DMS114 treated with DMSO at 0.1 percent for 48 hours (cell line): ENCODE measurements around the gene CEP131.

ENCODE experiments used
- DNase-seq: peaks from one replicate; lab custom pipeline; 2025; ENCODE audit not compliant: unreplicated experiment; lab: John Stamatoyannopoulos, UW

Gene CEP131

DNA sequence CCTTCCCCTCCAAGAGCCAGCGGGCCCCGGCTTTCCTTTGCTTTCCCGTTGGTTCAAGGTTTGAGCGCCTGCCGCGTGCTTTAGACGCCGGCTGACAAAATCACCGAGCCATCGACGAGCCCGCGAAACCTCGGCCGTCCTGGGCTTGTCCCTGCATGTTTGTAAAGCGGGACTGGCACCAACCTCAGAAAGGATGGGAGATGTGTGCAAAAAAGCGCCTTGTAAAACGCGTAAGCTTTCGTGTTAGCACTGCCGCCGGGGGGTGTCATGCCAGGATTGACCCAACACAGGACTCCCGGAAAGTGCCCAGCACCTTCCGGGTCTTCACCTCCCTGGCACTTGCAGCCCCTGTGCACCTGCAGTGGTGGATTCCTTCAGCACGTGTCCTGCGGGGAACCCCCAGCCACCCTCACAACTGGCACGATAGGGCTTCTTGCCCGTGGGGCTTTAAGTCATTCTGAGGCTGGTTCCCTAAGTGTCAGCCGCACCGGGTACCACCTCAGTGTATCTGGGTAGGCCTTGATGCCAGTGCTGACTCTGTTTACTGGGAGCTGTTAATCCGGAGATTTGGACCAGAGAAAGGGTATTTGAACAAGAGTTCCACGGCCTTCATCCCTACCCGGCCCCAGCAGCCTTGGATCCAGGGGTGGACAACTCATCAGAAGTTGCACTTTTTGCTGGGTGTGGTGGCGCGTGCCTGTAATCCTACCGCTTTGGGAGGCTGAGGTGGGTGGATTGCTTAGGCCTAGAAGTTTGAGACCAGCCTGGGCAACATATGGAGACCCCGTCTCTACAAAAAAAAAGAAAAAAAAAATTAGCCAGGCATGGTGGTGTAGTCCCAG is 17.2 kb upstream of the CEP131 start:
- no peak for DNase-seq

DNA sequence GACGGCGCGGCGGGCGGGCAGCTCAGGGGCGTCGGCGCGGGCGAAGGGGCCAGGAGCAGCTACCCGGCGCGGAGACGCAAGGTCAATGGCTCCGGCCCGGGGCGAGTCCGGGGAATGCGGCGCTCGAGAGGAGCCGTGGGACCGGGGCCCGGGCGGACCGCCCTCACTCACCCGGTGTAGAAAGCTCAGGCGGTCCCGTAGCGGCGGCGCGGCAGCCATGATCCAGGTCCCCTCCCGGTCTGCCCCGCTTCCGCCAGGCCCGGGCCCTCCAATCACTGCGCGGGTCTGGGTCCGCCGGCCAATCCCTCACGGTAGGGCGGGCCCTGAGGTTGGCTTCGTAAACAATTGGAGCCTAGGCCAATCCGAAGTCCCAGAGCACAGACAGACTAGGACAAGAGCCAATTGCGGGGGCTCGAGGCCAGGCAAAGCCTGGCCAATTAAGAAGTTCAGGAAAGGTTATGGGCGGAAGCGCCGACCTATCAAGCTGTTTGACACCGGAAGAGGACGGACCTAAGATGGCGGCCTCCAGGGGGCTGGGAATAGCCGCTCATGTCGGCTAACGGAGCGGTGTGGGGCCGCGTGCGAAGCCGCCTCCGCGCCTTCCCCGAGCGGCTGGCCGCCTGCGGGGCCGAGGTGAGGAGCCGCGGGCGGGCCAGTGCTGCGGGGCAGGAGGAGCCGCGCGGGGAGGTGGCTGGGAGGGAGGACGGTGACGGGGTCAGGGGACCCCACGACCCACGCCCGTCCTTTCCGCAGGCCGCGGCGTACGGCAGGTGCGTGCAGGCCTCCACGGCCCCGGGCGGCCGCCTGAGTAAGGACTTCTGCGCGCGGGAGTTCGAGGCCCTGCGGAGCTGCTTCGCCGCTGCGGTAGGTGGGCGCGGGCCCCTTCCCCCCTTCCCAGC is 16.3 kb upstream of the CEP131 start, which contains the start of the genes NDUFAF8 and TEPSIN:
Gene NDUFAF8 (plus strand): TSS at position 504 of the 899 bp plus-strand sequence. CDS start 46 bp downstream, at position 550.
Gene TEPSIN (minus strand): TSS at position 241 of the 899 bp plus-strand sequence. CDS start 22 bp downstream, at position 219.
- peak; percentile 98 for DNase-seq

DNA sequence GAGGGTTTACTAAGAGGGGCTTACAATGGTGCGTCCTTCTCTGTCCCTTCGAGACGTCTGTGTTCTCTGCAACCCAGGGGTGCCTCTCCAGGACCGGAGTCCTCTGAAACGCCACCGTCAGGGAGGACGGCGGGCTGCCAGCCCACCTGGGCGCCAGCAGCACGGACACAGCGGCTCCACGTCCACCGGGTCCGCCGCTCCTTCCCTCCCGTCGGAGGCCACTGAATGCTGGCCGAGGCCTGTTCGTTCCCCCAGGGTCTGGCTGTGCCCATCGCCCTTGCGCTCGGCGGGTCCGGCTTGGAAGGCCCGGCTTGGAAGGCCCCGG is 15.7 kb upstream of the CEP131 start:
- no peak for DNase-seq

DNA sequence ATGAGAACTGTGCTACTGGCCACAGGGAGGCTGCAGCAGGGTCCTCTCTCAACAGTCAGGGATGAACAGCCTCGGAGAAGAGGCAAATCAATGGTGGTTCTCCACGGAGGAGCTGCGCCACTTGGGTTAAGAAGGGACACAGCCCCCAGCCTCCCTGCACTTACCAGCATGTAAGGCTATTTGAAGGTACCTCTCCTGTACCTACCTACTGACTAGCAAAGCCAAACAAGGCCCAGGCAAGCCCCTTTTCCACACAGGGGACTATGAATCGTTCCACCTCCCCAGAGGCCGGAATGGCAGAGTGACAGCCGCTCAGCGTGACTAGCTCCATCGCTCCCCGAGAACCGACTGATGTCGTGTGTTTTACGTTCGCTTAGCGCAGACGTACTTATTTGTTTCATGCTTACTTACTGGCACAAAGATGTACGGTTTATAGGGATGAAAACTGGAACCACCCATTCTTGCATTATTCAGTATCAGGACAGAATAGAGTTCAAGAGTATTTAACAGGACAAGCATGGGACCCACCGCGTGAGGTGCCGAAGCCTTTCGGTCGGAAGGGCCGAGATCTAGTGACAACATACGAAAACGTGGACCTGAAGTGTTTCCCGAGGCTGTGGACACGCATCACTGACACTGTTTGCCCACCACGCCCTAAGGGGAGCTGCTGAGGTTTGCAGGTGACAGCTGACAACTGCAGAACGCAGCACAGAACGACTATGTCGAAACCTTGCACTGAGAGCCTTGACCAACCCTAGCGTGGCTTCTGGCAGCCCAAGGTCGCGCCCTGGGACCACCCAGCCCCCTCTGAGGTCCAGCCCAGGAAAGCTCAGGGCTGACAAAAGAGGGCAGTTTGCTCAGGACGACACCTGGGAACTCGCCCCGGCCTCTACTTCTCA is 15.1 kb upstream of the CEP131 start:
- no peak for DNase-seq

DNA sequence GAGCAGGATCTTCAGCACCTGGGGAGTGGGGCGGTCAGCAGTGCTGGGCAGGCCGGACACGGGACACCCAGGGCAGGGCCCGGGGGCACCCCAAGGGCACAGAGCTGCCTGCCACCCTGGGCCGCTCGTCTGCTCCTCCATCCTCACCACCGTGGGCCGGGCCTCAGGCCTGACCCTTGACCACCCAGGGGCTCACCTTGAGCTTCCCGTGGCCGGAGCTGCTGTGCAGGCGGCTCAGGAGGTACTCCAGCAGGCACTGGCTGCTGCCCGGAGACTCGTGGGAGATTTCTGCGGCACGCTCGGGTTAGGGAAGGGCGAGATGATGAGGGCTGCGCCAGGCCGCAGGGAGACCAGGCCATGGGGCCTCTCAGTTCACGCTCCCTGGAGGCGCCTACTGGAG is 14.0 kb upstream of the CEP131 start:
- DNase-seq: no peak

DNA sequence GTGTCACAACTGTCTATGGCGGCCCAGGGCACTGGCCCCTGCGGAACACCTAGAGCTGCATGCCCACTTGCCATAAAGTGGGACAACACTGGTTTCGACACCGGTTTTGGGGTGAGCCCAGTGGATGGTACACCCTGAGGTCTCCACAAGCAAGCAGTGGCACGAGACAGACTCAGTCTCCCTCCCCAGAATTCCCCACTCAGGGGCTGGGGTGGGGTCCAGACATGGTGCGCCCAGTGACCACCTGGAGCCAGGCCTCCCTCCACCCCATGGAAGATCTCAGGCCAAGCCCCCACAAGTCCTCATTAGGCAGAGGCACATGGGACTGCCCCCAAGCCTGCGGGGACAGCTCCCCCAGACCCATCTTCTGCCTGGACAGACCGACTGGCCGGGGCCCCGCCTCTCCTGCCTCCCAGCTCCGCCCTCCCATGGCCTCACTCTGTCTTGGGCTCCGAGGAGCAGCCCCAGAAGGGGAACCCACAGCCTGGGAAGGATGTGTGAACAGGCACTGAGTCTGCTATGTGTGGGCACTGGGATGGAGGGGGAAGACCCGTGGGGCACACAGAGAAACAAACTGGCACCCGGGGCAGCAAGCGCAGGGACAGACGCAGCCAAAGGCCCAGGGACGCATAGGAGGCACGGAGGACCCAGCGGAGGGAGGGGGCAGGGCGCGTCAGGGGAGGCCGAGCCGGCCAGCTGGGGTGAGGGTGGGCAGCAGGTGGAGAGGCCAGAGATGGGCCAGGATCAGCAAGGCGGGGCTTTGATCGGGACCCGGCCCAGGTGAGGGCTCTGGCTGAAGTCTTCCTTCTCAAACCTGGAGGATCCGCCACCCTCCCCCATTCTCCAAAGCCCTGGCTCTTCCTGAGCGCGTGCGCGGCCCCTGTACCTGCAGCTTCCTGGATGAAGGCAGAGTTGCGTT is 13.3 kb upstream of the CEP131 start:
- DNase-seq: no peak

DNA sequence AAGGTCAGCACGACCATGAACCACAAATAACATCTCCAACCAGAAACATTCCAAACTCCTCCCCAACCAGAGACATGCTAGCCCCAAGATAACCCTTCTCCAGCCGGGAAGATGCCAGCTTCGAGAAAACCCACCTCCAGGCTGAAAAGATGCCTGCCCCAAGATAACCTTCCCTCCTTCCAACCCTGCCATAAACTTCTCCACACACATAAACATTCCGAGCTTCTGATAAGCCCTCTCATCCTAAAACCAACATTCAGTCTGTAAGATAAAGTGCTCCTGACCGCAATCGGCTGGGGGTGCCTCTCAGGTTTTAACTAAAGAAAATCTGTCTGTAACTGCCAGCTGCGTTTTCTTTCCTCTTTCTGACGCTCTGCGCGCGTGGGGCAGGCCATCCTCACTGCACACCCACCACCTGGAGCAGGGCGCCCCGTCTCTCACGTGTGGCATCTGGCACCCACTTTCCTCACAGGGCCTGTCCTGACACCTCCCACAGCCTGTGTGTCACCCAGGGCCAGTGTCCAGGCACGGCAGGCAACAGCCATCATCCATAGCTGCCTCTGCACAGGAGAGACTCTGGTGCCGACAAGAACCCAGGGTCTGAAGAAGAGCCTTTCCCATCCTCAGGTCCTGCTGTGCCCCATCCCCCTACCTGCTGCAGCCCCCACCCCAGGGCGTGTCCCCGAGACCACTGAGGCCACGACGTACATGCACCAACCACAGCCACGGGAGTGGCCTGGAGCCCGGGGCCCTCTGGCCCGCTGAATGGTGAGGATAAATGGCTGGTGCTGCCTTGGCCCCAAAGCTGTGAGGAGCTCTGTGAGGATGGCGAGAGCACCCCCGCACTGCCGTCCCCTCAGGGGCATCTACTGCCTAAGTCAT is 12.4 kb upstream of the CEP131 start:
- DNase-seq: no peak

DNA sequence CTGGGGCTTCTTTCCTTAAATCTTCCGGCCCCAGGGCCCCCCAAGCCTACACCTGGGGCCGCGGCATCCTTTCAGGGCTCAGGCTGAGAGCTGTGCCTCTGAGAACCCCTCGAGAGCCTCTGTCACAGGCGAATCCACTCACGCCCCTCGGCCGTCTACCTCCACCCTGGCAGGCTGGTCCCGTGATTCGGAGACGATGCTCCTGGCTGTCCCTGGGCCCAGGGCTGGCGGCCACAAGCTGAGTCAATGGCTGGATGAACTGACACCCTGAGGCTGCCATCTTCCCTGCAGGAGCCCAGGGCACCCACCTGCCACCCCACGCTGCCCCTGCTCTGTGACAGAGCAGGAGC is 11.7 kb upstream of the CEP131 start:
- DNase-seq: no peak

DNA sequence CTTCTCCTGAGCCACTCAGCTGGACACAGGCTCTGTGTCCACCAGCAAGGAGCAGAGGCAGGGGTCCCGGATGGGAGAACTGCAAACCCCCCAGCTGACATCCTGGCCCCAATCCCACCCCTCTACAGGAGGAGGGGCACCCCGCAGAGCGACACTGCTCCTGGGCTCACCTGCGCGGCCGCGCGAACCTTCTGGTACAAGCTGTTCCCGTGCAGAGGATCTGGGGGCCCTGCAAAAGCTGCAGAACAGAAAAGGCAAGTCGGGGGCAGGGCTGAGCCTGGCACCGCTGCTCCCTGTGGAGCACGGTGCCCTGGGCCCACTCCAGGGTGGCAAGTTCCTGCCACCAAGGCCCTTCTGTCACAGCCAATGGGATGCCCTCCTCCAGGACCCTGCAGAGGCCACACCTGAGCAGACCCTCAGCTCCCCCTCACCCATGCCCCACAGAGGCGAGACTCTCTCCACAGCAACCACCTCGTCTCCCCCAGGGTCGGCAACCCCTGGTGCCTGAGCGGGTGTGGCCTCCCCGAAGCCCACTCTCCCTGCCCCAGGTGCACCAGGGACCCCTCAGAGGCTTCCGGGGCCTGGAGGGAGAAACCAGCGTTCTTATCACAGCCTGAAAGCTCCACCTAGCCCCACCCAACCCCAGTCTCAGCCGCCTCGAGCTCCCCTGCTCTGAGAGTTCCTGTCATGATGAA is 11.2 kb upstream of the CEP131 start:
- DNase-seq: no peak

DNA sequence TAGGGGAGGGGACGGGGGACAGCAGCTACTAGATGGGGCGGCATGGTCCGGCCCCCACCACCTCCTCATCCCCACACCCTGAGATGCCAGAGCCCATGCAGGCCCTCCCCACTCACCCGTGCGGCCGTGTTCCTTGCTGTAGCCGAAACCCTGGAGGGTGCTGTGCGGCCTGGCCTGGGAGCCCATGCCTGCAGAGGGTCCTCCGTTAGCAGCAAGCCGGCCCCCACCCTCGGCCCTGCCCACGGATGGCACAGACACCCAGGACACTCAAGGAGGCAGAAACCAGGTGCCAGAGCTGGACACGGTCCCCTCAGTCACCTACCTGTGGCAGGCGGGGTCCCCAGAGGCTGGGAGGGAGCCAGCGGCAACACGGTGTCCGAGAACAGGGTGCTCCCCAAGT is 10.6 kb upstream of the CEP131 start:
- no peak for DNase-seq

DNA sequence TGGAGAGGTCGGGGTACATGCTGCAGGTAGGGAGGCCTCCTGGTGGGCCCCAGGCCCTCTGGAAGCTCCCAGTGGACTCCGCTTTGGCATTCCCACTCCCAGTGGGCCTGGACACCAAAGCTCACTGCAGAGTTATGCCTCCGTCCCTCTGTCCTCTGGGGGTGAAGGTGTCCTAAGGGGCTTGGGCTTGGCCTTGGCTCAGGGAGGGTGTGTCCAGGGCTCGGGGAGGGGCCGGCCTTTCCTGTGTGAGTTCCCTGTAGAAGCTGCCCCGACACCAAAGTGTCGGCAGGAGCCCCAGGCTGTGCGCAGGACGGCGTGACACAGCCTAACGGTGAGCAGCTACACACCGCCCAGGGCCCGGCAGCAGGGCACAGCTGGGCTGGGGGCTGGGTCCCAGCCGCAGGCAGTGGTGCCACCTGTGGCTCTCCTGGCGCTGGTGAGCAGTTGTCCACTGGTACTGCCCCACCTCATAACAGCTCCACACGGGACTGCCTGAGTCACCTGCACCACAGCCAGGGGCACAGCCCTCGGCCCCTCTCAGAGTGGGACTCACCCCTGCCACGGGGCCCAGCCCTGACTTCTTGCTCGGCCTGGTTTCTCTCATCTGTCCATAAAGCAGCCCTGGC is 10.0 kb upstream of the CEP131 start:
- no peak for DNase-seq

DNA sequence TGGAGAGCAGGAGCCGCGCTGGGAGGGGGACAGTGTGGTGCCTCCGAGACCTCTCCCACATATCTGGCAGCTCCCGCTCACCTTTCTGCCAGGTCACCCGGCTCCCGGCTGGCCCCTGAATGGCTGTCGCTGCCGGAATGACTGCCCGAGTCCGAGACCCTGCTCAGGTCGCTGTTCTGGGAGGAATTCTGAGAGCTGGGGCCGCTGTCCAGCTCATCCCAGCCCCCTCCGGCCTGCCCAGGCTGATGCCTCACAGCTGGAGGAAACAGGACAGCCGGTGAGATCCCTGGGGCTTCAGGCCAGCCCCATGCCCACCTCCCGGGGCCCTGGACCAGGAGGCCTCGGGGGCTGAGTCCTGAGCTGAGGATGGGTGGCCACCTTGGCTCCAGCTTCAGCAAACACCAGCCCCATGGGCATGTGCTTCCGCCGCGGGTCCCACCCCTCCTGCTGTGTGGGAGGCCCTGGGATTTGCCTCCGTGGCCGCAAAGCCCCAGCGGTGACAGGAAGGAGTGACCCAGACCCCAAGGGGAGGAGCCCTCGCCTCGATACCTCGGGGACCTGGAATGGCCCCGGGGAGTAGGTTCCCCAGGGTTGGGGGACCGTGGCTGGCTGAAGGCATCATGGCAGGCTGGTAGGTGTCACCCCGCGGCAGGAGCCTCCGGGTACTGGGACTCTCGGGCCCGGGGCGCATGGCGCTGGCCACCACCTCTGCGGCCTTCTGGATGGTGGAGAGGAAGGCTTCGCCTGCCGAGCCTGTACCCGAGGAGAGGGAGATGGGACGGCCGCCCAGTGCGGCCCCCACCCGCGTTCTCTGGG is 9.2 kb upstream of the CEP131 start:
- no peak for DNase-seq

DNA sequence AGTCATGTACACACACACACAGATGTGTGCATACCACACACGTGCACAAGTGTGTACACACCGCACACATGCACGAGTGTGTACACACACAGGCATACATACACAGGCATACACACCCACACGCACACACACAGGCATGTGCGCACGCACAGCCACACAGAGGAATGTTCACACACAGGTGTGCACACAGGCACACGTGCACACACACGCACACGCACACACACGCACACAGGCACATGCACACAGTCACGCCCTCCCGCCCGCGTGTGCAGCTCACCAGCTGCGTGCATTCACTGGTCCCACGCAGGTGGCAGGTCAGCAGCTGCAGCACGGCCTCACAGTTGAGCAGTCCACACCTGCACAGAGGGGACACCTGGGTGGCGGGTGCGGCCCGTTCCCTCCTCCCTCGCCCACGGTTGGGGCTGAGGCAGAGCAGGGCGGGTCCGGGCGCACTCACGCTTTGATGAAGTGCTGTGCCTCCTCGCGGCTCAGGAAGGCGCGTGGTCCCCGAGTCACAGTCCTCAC is 8.4 kb upstream of the CEP131 start:
- no peak for DNase-seq

DNA sequence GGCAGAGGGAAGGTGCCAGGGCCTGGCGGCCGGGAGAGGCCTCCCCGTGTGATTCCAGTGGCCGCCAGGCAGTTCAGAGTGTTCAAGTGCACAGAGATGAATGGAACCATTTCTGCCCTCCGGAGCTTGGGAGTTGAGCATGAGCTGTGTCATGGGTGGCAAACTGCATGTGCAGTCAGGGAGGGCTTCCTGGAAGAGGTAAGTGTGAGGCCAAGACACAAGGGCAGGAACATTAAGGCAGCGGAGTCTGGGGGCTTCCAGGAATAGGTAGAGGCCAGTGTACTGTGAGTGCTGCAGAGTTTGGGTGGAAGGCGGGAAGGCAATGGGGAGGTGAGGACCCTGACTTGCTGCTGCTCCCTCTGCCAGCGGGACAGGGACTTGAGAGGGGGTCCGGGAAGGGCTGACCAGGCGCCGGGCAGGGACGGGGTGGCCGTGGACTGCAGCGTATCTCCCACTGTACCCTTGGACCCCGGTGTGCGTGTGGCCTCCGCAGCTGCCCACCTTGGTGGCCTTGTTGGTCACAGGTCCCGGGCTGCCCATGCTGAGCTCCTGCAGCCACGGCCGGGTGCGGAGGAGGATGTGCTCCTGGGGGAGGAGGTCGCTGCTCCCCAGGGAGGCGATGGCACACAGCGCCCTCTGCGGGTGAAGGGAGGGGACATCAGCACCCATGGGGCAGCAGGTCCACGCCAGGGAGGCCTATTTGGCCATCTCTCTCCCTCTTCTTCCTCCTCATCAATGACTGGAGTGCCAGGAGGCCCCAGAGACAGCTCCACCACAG is 7.5 kb upstream of the CEP131 start:
- DNase-seq: no peak

DNA sequence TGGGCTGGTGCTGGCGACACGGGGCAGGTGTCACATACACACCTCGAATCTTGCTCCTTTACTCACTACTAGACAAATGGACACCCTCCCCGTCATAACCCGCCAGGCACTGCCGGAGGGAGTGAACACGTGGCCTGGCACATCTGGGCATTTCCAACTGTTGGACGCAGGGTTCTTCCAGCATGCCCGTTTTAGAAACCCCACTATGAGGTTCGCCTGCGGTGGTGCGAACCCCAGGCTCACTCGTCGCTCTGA is 6.8 kb upstream of the CEP131 start:
- DNase-seq: no peak

DNA sequence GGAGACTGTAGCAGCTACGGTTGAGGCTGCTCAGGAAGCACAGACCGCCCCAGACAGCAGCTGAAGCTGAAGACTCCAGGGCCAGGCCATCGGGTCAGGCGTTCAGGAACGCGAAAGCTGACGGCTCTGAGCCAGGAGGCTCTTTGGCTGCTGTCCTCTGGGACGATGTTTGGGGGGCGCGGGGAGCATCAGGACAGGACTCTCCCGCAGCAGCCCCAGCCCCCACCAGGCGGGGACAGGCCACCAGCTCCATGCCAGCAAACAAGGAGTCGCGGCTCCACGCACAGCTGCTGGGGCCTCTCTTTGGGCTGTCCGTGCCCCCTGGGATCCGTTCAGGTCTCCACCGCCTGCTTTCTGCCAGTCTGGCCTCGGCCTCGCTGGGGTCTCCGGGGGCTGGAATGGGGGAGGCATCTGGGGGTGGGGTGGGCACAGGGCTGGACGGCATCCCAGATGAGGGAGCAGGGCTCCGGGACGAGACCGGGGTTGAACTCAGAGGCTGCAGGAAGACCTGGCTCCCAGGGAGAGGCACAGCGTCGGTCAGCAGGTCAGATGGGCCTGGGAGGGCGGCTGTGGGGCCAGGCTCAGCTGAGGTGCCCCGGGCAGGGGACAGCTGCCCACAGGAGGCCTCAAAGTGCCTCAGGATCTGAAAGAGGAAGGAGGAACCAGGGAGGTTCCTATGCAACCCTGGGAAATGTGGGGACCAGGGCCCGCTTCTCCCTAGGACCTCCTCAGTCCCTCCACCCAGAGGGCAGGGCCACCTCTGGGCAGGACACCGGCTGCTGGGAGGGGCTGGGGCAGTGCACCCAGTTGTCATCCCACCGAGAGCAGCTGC is 6.3 kb upstream of the CEP131 start:
- no peak for DNase-seq
